ENCODE data around the gene RRP1B. TPM values are rescaled to one million over a fixed set of nuclear protein-coding genes. Genes with fewer than 3 reads are reported as not detected.
"Not testable (repeated sequence)": the region's sequence is repeated elsewhere in the genome, so short reads cannot be mapped to it uniquely, and the experiment has no call there.

The RRP1B gene
- total and polyA plus RNA-seq, 11 donors: 3.6 to 16.1 (median 9.5) TPM

GRCh38 chr21:43645976-43646375 is 13.4 kb upstream of the RRP1B start:
- no peaks in the 10 kb centered on the region for H3K9me3 ChIP-seq
- H3K27ac ChIP-seq: peak overlapping the region in 11 of 12 donors; percentile 18 to 77 (median 52)
- intact Hi-C loops (cut with DNase I): loop anchor here in 2 of 10 donors (5.0 to 10.0 kb wide), 4 partner anchors 34 to 731 kb away; no protein-coding TSS in a partner anchor
- no peaks in the 10 kb centered on the region for H3K36me3 ChIP-seq
- ATAC-seq: no peak
- DNase-seq: no peak
- whole genome bisulfite sequencing, 4 donors: 37 to 59% (median 48%) methylated on average over 4 of the region's 4 CpGs
- H3K4me1 ChIP-seq: peaks cover 0 to 23% (median 10%) of the 10 kb centered on the region in 12 donors
- H3K27me3 ChIP-seq: no peaks in the 10 kb centered on the region
- H3K4me3 ChIP-seq: no peak overlapping the region
- TF ChIP-seq CTCF (IDR thresholded peaks at IDR 0.05): no peak
- TF ChIP-seq POLR2A (IDR thresholded peaks at IDR 0.05): no peak

- peak overlapping the region in 9 of 12 donors; percentile 11 to 77 (median 52) for H3K27ac ChIP-seq
- H3K36me3 ChIP-seq: no peaks in the 10 kb centered on the region
- TF ChIP-seq CTCF (IDR thresholded peaks at IDR 0.05) (peak; percentile 99 to 100 (median 99)), POLR2A (IDR thresholded peaks at IDR 0.05) (no peak)
- peaks cover 0 to 23% (median 10%) of the 10 kb centered on the region in 12 donors for H3K4me1 ChIP-seq
- peak overlapping the region in 1 of 12 donors; percentile 19 for H3K4me3 ChIP-seq
- peak; percentile 89 to 94 (median 92) for DNase-seq
- no peaks in the 10 kb centered on the region for H3K9me3 ChIP-seq
- ATAC-seq: peak; percentile 91 to 97 (median 96)
- intact Hi-C loops (cut with DNase I): loop anchor here in 2 of 10 donors (5.0 to 10.0 kb wide), 4 partner anchors 34 to 732 kb away; no protein-coding TSS in a partner anchor
- WGBS, 4 donors: 19 to 22% (median 20%) methylated on average over 7 of the region's 7 CpGs
- no peaks in the 10 kb centered on the region for H3K27me3 ChIP-seq
These were observed 12.7 kb upstream of the RRP1B start for GRCh38 chr21:43646550-43647260.

GRCh38 chr21:43648171-43648570 is 11.2 kb upstream of the RRP1B start:
- ATAC-seq: no peak
- Histone ChIP-seq H3K27ac (no peak overlapping the region), H3K36me3 (no peaks in the 10 kb centered on the region), H3K4me1 (peaks cover 0 to 23% (median 10%) of the 10 kb centered on the region in 12 donors), H3K4me3 (no peak overlapping the region), H3K27me3 (no peaks in the 10 kb centered on the region), H3K9me3 (no peaks in the 10 kb centered on the region)
- TF ChIP-seq POLR2A (IDR thresholded peaks at IDR 0.05) (no peak), CTCF (IDR thresholded peaks at IDR 0.05) (no peak)
- DNase-seq: no peak
- intact Hi-C loops (cut with DNase I): loop anchor here in 2 of 10 donors (5.0 to 10.0 kb wide), 4 partner anchors 36 to 733 kb away; no protein-coding TSS in a partner anchor
- 63 to 71% (median 65%) methylated on average over 9 of the region's 9 CpGs for WGBS, 4 donors

- H3K4me3 ChIP-seq, DNase-seq, H3K27ac ChIP-seq, ATAC-seq, H3K27me3 ChIP-seq, H3K9me3 ChIP-seq, H3K4me1 ChIP-seq, H3K36me3 ChIP-seq: not testable (repeated sequence)
- intact Hi-C loops (cut with DNase I): loop anchor here in 1 of 10 donors (10.0 kb wide), 2 partner anchors 73 to 327 kb away; no protein-coding TSS in a partner anchor
- 96 to 98% (median 97%) methylated on average over 6 of the region's 6 CpGs for WGBS, 4 donors
These were observed 7.4 kb upstream of the RRP1B start for GRCh38 chr21:43651926-43652325.
